CD4-positive, alpha-beta T cell (primary cell): ENCODE measurements around the gene ARHGAP42. TPM values are rescaled to one million over a fixed set of nuclear protein-coding genes. Genes with fewer than 3 reads are reported as not detected.

Experiments used
- ATAC-seq: fragments of 200-7000 bp; cut with Tn5 transposase; one replicate; pipeline ENCODE4 v1.10.0; 2022; ENCODE audit warnings: mild to moderate bottlenecking; ENCODE audit not compliant: poor library complexity
- CTCF ChIA-PET: fragments of 350-600 bp; sonication (Branson Sonifier 250); formaldehyde crosslinking; loops from one replicate; lab custom pipeline; 2021; ENCODE audit warnings: antibody characterized with exemption, inconsistent platforms; lab: Charles Lee
- POLR2A ChIA-PET: fragments of 350-600 bp; sonication (Branson Sonifier 250); formaldehyde crosslinking; loops from one replicate; lab custom pipeline; 2021; ENCODE audit warnings: antibody characterized with exemption, inconsistent platforms; lab: Charles Lee
- DNase-seq, 14 experiments: peaks; one replicate each; pipeline ENCODE4 v3.0.0-alpha.2; 2013 to 2020; ENCODE audit warnings: mixed read lengths in 2 of 14
- H3K27ac ChIP-seq, 2 donors: one replicate each; pipeline versions ENCODE4 v1.5.1 to v1.7.0; 2013; ENCODE audit warnings: low read length in 2 of 2, low read depth in 1 of 2, mild to moderate bottlenecking in 1 of 2
- H3K27me3 ChIP-seq, 2 experiments: 1 replicate in 1 of 2; 2 replicates in 1 of 2; pipeline versions ENCODE4 v1.6.1 to v1.7.0; 2013; ENCODE audit warnings: low read length in 2 of 2, control low read depth in 1 of 2, mild to moderate bottlenecking in 1 of 2, moderate library complexity in 1 of 2; ENCODE audit not compliant: insufficient read depth in 2 of 2, control insufficient read depth in 1 of 2
- H3K36me3 ChIP-seq: one replicate; pipeline ENCODE4 v1.6.1; 2013; ENCODE audit warnings: low read length, control low read depth; ENCODE audit not compliant: insufficient read depth
- H3K4me1 ChIP-seq: one replicate; pipeline ENCODE4 v1.6.1; 2013; ENCODE audit warnings: low read length, control low read depth; ENCODE audit not compliant: insufficient read depth
- H3K4me3 ChIP-seq: one replicate; pipeline ENCODE4 v1.5.1; 2013; ENCODE audit warnings: mild to moderate bottlenecking, low read length, moderate library complexity
- H3K9me3 ChIP-seq, 2 experiments: 1 replicate in 1 of 2; 2 replicates in 1 of 2; pipeline versions ENCODE4 v1.6.1 to v1.7.0; 2013; ENCODE audit warnings: low read length in 2 of 2, mild to moderate bottlenecking in 2 of 2, control low read depth in 1 of 2, moderate library complexity in 1 of 2; ENCODE audit not compliant: control insufficient read depth in 1 of 2, insufficient read depth in 1 of 2
- H3K27ac Mint-ChIP-seq: one replicate; pipeline ENCODE4 v1.8.0; 2020; ENCODE audit warnings: mixed read lengths
- H3K27me3 Mint-ChIP-seq: one replicate; pipeline ENCODE4 v1.8.0; 2021; ENCODE audit warnings: mixed read lengths
- H3K36me3 Mint-ChIP-seq: one replicate; pipeline ENCODE4 v1.8.0; 2021; ENCODE audit warnings: low read depth, mixed read lengths
- H3K4me1 Mint-ChIP-seq: one replicate; pipeline ENCODE4 v1.8.0; 2021; ENCODE audit warnings: low read depth, mixed read lengths
- H3K4me3 Mint-ChIP-seq: one replicate; pipeline ENCODE4 v1.8.0; 2020; ENCODE audit warnings: mild to moderate bottlenecking, mixed read lengths
- H3K9me3 Mint-ChIP-seq: one replicate; pipeline ENCODE4 v1.8.0; 2020; ENCODE audit warnings: mixed read lengths
- intact Hi-C, 2 experiments: fragments of 100-400 bp; cut with DNase I in 1 of 2; cut with micrococcal nuclease in 1 of 2; formaldehyde crosslinking; loops; one replicate each; pipeline versions ENCODE4 v1.15.1 to v1.9.0; 2023 to 2025; cut with DNase I, micrococcal nuclease
- total RNA-seq, 174 experiments: library from RNA in 2 of 174; stranded (reverse) in 2 of 174; gene quantifications; one replicate each; pipeline ENCODE4 v1.2.3 and lab custom pipeline; 2021 to 2026
- TF ChIP-seq, protein P1 (sequence below): fragments of 200-600 bp; IDR thresholded peaks from one replicate; pipeline ENCODE4 v1.8.0; 2022; ENCODE audit warnings: antibody characterized with exemption, mild to moderate bottlenecking

ARHGAP42 gene
- total RNA-seq, 2 experiments from 2014 or later = not detected

DNA sequence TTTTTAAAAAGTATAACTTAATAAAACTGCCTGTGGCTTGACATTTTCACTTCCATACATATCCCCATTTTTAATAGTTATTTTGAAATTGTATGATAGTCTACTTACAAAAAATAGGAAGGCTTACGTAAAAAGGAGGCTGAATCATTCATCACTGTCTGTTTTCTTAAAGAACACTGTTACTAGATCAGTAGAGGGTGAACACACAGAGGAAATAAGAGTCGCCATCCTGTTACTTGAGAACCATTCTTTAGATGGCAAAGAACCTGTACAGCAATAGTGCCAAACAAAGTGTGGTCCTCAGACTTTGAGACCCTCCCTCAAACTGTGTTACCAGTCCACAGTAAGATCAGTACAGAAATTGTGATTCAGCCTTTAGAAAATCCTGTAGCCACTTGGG lies 261.8 kb downstream of the ARHGAP42 start:
- Mint-ChIP-seq H3K9me3 (peaks cover 3% of the 10 kb centered on the region), H3K4me1 (no peaks in the 10 kb centered on the region), H3K27me3 (no peaks in the 10 kb centered on the region), H3K36me3 (no peaks in the 10 kb centered on the region), H3K27ac (no peak overlapping the region), H3K4me3 (no peak overlapping the region)
- no peaks in the 10 kb centered on the region for H3K4me1 ChIP-seq
- no peak for DNase-seq
- no peak overlapping the region for H3K27ac ChIP-seq
- H3K9me3 ChIP-seq = no peaks in the 10 kb centered on the region
- TF ChIP-seq, protein P1, sequence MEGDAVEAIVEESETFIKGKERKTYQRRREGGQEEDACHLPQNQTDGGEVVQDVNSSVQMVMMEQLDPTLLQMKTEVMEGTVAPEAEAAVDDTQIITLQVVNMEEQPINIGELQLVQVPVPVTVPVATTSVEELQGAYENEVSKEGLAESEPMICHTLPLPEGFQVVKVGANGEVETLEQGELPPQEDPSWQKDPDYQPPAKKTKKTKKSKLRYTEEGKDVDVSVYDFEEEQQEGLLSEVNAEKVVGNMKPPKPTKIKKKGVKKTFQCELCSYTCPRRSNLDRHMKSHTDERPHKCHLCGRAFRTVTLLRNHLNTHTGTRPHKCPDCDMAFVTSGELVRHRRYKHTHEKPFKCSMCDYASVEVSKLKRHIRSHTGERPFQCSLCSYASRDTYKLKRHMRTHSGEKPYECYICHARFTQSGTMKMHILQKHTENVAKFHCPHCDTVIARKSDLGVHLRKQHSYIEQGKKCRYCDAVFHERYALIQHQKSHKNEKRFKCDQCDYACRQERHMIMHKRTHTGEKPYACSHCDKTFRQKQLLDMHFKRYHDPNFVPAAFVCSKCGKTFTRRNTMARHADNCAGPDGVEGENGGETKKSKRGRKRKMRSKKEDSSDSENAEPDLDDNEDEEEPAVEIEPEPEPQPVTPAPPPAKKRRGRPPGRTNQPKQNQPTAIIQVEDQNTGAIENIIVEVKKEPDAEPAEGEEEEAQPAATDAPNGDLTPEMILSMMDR = no peak
- CTCF ChIA-PET = no interaction called here
- intact Hi-C loops = no loop called here
- H3K36me3 ChIP-seq = no peaks in the 10 kb centered on the region
- ATAC-seq = no peak
- no peaks in the 10 kb centered on the region for H3K27me3 ChIP-seq
- POLR2A ChIA-PET = no interaction called here
- H3K4me3 ChIP-seq = no peak overlapping the region

DNA sequence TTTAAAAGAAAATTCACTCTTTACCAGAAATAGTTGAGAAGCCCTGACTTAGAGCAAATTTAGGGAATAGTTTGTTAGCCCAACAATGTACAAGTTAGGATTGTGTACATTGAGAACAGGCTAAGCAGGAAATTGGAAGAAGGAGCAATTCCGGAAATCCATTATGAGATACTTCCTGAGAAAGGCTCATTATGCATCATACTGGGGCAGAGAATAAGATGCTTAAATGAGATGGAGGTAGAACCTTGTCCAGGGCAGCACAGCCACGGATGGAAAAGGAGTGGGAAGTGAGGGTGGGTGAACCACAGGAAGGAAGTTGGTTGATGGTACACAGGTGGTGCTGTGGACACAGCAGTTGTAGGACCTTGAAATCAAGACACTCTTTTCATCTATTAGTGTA lies 262.4 kb downstream of the ARHGAP42 start:
- DNase-seq (no peak), ATAC-seq (no peak)
- TF ChIP-seq, protein P1 = no peak
- CTCF ChIA-PET = no interaction called here
- Mint-ChIP-seq H3K9me3 (peaks cover 3% of the 10 kb centered on the region), H3K4me1 (no peaks in the 10 kb centered on the region), H3K4me3 (no peak overlapping the region), H3K36me3 (no peaks in the 10 kb centered on the region), H3K27me3 (no peaks in the 10 kb centered on the region), H3K27ac (no peak overlapping the region)
- no peaks in the 10 kb centered on the region for H3K27me3 ChIP-seq
- no peak overlapping the region for H3K27ac ChIP-seq
- no peak overlapping the region for H3K4me3 ChIP-seq
- POLR2A ChIA-PET = no interaction called here
- H3K4me1 ChIP-seq = no peaks in the 10 kb centered on the region
- no peaks in the 10 kb centered on the region for H3K9me3 ChIP-seq
- intact Hi-C loops = no loop called here
- H3K36me3 ChIP-seq = no peaks in the 10 kb centered on the region

DNA sequence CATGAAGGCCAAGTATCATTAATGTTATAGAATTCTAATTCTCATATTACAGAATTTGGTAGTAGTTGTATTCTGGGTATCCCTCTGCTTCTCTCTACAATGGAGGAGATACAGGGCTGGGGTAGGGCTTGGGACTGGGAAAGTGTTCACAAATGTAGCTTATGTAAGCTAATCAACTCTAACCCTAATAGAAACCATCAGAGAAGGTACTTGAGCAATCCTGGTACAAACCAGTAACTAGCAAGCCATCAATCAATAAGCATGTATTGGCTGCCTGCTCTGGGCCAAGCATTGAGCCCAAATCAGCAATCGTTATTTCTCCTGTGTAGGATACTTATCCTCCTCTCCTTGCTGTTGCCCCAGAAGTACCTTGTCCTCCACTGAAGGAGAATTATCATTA lies 268.2 kb downstream of the ARHGAP42 start:
- DNase-seq (no peak), ATAC-seq (no peak)
- TF ChIP-seq, protein P1 = no peak
- H3K27ac Mint-ChIP-seq = no peak overlapping the region
- no peaks in the 10 kb centered on the region for H3K27me3 Mint-ChIP-seq
- ChIA-PET POLR2A (no interaction called here), CTCF (no interaction called here)
- H3K36me3 ChIP-seq = no peaks in the 10 kb centered on the region
- H3K27me3 ChIP-seq = no peaks in the 10 kb centered on the region
- H3K9me3 ChIP-seq = no peaks in the 10 kb centered on the region
- no peak overlapping the region for H3K4me3 Mint-ChIP-seq
- no peaks in the 10 kb centered on the region for H3K36me3 Mint-ChIP-seq
- no peaks in the 10 kb centered on the region for H3K4me1 ChIP-seq
- no peak overlapping the region for H3K4me3 ChIP-seq
- no peak overlapping the region for H3K27ac ChIP-seq
- no peaks in the 10 kb centered on the region for H3K9me3 Mint-ChIP-seq
- intact Hi-C loops = no loop called here
- no peaks in the 10 kb centered on the region for H3K4me1 Mint-ChIP-seq
